ENCODE measurements around the gene FEV. TPM values are rescaled to one million over a fixed set of nuclear protein-coding genes. Genes with fewer than 3 reads are reported as not detected.

Gene FEV
- polyA plus RNA-seq, 1 donor from 2014 or later = not detected

GRCh38 chr2:218956039-218956438, 28.9 kb downstream of the FEV start:
- Histone ChIP-seq H3K4me2 (ENCODE audit: low read length) (no peak overlapping the region), H3F3A (ENCODE audit: insufficient read depth, low read length, poor library complexity, severe bottlenecking) (no peaks in the 10 kb centered on the region), H3K79me2 (replicated peaks; ENCODE audit: insufficient read depth, low read length) (no peaks in the 10 kb centered on the region), H3K9ac (ENCODE audit: low read length) (no peak overlapping the region), H4K20me1 (ENCODE audit: insufficient read depth) (no peaks in the 10 kb centered on the region), H3K27me3 (ENCODE audit: insufficient read depth, low read depth, low read length) (peaks cover 16% of the 10 kb centered on the region), H3K9me3 (ENCODE audit: low read length) (no peaks in the 10 kb centered on the region), H3K36me3 (ENCODE audit: insufficient read depth, low read length) (no peaks in the 10 kb centered on the region), H3K4me3 (ENCODE audit: low read length) (no peak overlapping the region), H2AFZ (ENCODE audit: low read depth, low read length) (no peak overlapping the region), H3K9me2 (ENCODE audit: insufficient read depth, low read length) (no peaks in the 10 kb centered on the region), H3K27ac (ENCODE audit: low read length) (no peak overlapping the region)
- TF ChIP-seq POLR2AphosphoS5 (IDR thresholded peaks at IDR 0.05) = no peak
- TF ChIP-seq TAF1 (IDR thresholded peaks at IDR 0.05; ENCODE audit: low read depth) = no peak
- TF ChIP-seq EP300 (conservative IDR thresholded peaks at IDR 0.05; ENCODE audit: poor library complexity, severe bottlenecking) = no peak
- TF ChIP-seq MXI1 (conservative IDR thresholded peaks at IDR 0.05; ENCODE audit: poor library complexity, severe bottlenecking) = no peak
- TF ChIP-seq CTCF (IDR thresholded peaks at IDR 0.05; ENCODE audit: poor library complexity, severe bottlenecking) = no peak
- TF ChIP-seq, protein P1, sequence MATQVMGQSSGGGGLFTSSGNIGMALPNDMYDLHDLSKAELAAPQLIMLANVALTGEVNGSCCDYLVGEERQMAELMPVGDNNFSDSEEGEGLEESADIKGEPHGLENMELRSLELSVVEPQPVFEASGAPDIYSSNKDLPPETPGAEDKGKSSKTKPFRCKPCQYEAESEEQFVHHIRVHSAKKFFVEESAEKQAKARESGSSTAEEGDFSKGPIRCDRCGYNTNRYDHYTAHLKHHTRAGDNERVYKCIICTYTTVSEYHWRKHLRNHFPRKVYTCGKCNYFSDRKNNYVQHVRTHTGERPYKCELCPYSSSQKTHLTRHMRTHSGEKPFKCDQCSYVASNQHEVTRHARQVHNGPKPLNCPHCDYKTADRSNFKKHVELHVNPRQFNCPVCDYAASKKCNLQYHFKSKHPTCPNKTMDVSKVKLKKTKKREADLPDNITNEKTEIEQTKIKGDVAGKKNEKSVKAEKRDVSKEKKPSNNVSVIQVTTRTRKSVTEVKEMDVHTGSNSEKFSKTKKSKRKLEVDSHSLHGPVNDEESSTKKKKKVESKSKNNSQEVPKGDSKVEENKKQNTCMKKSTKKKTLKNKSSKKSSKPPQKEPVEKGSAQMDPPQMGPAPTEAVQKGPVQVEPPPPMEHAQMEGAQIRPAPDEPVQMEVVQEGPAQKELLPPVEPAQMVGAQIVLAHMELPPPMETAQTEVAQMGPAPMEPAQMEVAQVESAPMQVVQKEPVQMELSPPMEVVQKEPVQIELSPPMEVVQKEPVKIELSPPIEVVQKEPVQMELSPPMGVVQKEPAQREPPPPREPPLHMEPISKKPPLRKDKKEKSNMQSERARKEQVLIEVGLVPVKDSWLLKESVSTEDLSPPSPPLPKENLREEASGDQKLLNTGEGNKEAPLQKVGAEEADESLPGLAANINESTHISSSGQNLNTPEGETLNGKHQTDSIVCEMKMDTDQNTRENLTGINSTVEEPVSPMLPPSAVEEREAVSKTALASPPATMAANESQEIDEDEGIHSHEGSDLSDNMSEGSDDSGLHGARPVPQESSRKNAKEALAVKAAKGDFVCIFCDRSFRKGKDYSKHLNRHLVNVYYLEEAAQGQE (IDR thresholded peaks at IDR 0.05; ENCODE audit: borderline replicate concordance) = no peak
- no peak for TF ChIP-seq RAD21 (conservative IDR thresholded peaks at IDR 0.05)
- no peak for TF ChIP-seq SMC3 (conservative IDR thresholded peaks at IDR 0.05; ENCODE audit: poor library complexity)
- TF ChIP-seq EZH2 (IDR thresholded peaks at IDR 0.05; ENCODE audit: borderline replicate concordance, insufficient read depth, low read length, poor library complexity, severe bottlenecking) = no peak

- Histone ChIP-seq H3K36me3 (ENCODE audit: insufficient read depth, low read length) (no peaks in the 10 kb centered on the region), H3K27ac (ENCODE audit: low read length) (no peak overlapping the region), H3K4me2 (ENCODE audit: low read length) (no peak overlapping the region), H3K27me3 (ENCODE audit: insufficient read depth, low read depth, low read length) (peaks cover 4% of the 10 kb centered on the region), H3K79me2 (replicated peaks; ENCODE audit: insufficient read depth, low read length) (no peaks in the 10 kb centered on the region), H2AFZ (ENCODE audit: low read depth, low read length) (no peak overlapping the region), H3F3A (ENCODE audit: insufficient read depth, low read length, poor library complexity, severe bottlenecking) (no peaks in the 10 kb centered on the region), H3K9me2 (ENCODE audit: insufficient read depth, low read length) (no peaks in the 10 kb centered on the region), H3K4me3 (ENCODE audit: low read length) (no peak overlapping the region), H3K9me3 (ENCODE audit: low read length) (no peaks in the 10 kb centered on the region), H4K20me1 (ENCODE audit: insufficient read depth) (no peaks in the 10 kb centered on the region), H3K9ac (ENCODE audit: low read length) (no peak overlapping the region)
- TF ChIP-seq EZH2 (IDR thresholded peaks at IDR 0.05; ENCODE audit: borderline replicate concordance, insufficient read depth, low read length, poor library complexity, severe bottlenecking) (no peak), MXI1 (conservative IDR thresholded peaks at IDR 0.05; ENCODE audit: poor library complexity, severe bottlenecking) (no peak), POLR2AphosphoS5 (IDR thresholded peaks at IDR 0.05) (no peak), SMC3 (conservative IDR thresholded peaks at IDR 0.05; ENCODE audit: poor library complexity) (no peak), RAD21 (conservative IDR thresholded peaks at IDR 0.05) (no peak), CTCF (IDR thresholded peaks at IDR 0.05; ENCODE audit: poor library complexity, severe bottlenecking) (no peak), EP300 (conservative IDR thresholded peaks at IDR 0.05; ENCODE audit: poor library complexity, severe bottlenecking) (no peak), TAF1 (IDR thresholded peaks at IDR 0.05; ENCODE audit: low read depth) (no peak)
- TF ChIP-seq, protein P1 (IDR thresholded peaks at IDR 0.05; ENCODE audit: borderline replicate concordance) = no peak
Observed at GRCh38 chr2:218954541-218955300, 30.3 kb downstream of the FEV start.
